HFFc6 (cell line): ENCODE measurements around the gene ACTR1A. TPM values are rescaled to one million over a fixed set of nuclear protein-coding genes. Genes with fewer than 3 reads are reported as not detected.
A peak's percentile ranks its signal among the peaks of the same experiment; 100 is the strongest.

ENCODE experiments used
- DNase-seq: peaks from one replicate; pipeline ENCODE4 v3.0.0-alpha.2; 2018
- H3K27ac Mint-ChIP-seq: 2 replicates; pipeline ENCODE4 v1.8.0; 2020; ENCODE audit warnings: mild to moderate bottlenecking, mixed read lengths
- H3K27me3 Mint-ChIP-seq: 2 replicates; pipeline ENCODE4 v1.8.0; 2021; ENCODE audit warnings: mild to moderate bottlenecking, moderate library complexity, mixed read lengths; ENCODE audit not compliant: insufficient read depth
- H3K36me3 Mint-ChIP-seq: 2 replicates; pipeline ENCODE4 v1.8.0; 2021; ENCODE audit warnings: low read depth, mixed read lengths
- H3K4me1 Mint-ChIP-seq: 2 replicates; pipeline ENCODE4 v1.8.0; 2020; ENCODE audit warnings: low read depth, mixed read lengths
- H3K4me3 Mint-ChIP-seq: 2 replicates; pipeline ENCODE4 v1.8.0; 2020; ENCODE audit warnings: mild to moderate bottlenecking, moderate library complexity, mixed read lengths
- H3K9me3 Mint-ChIP-seq: 2 replicates; pipeline ENCODE4 v1.8.0; 2020; ENCODE audit warnings: mild to moderate bottlenecking, mixed read lengths
- CTCF ChIP-seq: fragments of 200-600 bp; sonication (generic); IDR thresholded peaks from 2 replicates; pipeline ENCODE4 v1.5.0; 2021; ENCODE audit warnings: antibody characterized with exemption, mild to moderate bottlenecking
- total RNA-seq, 6 experiments: library from RNA; stranded (reverse); fragmentation: NEBNext Ultra II Directional; extraction: Animal tissue kit (Norgen Biotek cat#: 25700); gene quantifications; 2 replicates in 1 of 6; 3 replicates in 5 of 6; pipeline ENCODE4 v1.2.3, GENCODE V29; 2021

ACTR1A gene
- total RNA-seq, 6 experiments from 2014 or later, result 125 to 175 (median 152) TPM

GRCh38 chr10:102523250-102524029, 20.9 kb upstream of the ACTR1A start:
- Mint-ChIP-seq H3K4me3 (peak overlapping the region; percentile 25; the same call in 1 of the 2 replicates), H3K36me3 (peaks cover 15% of the 10 kb centered on the region), H3K27me3 (no peaks in the 10 kb centered on the region; the same call in 1 of the 2 replicates), H3K4me1 (peaks cover 32% of the 10 kb centered on the region), H3K9me3 (no peaks in the 10 kb centered on the region), H3K27ac (peak overlapping the region; percentile 92)
- TF ChIP-seq CTCF, result no peak
- DNase-seq, result peak; percentile 51

GRCh38 chr10:102522874-102523249, 20.4 kb upstream of the ACTR1A start:
- Mint-ChIP-seq H3K4me3 (no peak overlapping the region), H3K36me3 (peaks cover 13% of the 10 kb centered on the region), H3K4me1 (peaks cover 36% of the 10 kb centered on the region), H3K27ac (peak overlapping the region; percentile 92), H3K27me3 (no peaks in the 10 kb centered on the region; the same call in 1 of the 2 replicates), H3K9me3 (no peaks in the 10 kb centered on the region)
- TF ChIP-seq CTCF, result no peak
- DNase-seq, result no peak

GRCh38 chr10:102519246-102519825, 16.8 kb upstream of the ACTR1A start:
- Mint-ChIP-seq H3K9me3 (no peaks in the 10 kb centered on the region), H3K27ac (no peak overlapping the region), H3K4me3 (no peak overlapping the region), H3K27me3 (no peaks in the 10 kb centered on the region; the same call in none of the 2 replicates), H3K4me1 (peaks cover 38% of the 10 kb centered on the region), H3K36me3 (peaks cover 13% of the 10 kb centered on the region)
- TF ChIP-seq CTCF, result no peak
- DNase-seq, result no peak

- Mint-ChIP-seq H3K9me3 (no peaks in the 10 kb centered on the region), H3K4me1 (peaks cover 24% of the 10 kb centered on the region), H3K36me3 (peaks cover 17% of the 10 kb centered on the region), H3K27me3 (no peaks in the 10 kb centered on the region; the same call in none of the 2 replicates), H3K4me3 (peak overlapping the region; percentile 31), H3K27ac (peak overlapping the region; percentile 87)
- no peak for TF ChIP-seq CTCF
- DNase-seq, result peak; percentile 69
Measured at GRCh38 chr10:102517553-102517952, 15.0 kb upstream of the ACTR1A start.

- Mint-ChIP-seq H3K4me3 (no peak overlapping the region), H3K36me3 (peaks cover 14% of the 10 kb centered on the region), H3K4me1 (peaks cover 25% of the 10 kb centered on the region), H3K27me3 (no peaks in the 10 kb centered on the region; the same call in 1 of the 2 replicates), H3K9me3 (no peaks in the 10 kb centered on the region), H3K27ac (no peak overlapping the region)
- DNase-seq, result no peak
- TF ChIP-seq CTCF, result no peak
Measured at GRCh38 chr10:102515724-102516123, 13.2 kb upstream of the ACTR1A start.
